GM08714 (cell line): ENCODE measurements around the gene DPP10.

ENCODE experiments used
- H3K4me3 ChIP-seq: fragments of 200-500 bp; sonication (Bioruptor generic); 2 replicates; pipeline ENCODE4 v1.5.1; 2014; ENCODE audit warnings: mild to moderate bottlenecking, low read length, inconsistent platforms
- ZNF274 ChIP-seq: IDR thresholded peaks from 2 replicates; pipeline ENCODE4 v1.6.1; 2012; ENCODE audit warnings: mild to moderate bottlenecking, low read depth, low read length

Gene DPP10

DNA sequence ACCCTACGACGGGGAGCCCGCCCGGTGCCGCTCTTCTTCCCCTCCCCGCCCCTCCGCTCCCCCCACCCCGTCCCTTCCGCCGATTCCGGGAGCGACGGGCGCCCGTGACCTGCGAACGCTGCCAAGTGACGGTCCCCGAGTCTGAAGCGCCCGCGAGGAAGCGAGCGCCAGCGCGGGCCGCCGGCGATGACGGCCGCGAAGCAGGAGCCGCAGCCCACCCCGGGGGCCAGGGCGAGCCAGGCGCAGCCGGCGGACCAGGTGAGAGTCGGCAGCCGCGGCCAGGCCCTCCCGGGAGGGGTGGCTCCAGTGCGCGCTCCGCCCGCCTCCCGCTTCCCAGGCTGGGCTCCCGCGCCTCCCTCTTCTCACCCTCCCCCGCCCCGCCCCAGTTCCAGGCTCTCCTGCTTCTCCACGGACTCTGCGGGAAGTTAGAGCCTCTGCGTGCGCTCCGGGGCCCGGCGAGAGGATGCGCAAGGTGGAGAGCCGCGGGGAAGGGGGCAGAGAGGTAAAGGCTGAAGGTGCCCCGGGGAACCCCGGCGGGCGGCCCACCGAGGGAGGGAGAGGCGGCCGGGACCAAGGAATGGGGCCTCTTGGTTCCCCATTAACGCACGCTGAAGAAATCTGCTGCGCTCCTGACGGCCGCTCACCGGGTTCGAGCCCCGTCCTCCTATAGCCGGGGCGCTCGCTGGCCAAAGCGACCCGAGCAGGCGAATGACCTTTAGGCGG, 719.5 kb downstream of the DPP10 start:
- no peak overlapping the region for H3K4me3 ChIP-seq
- TF ChIP-seq ZNF274, result no peak

DNA sequence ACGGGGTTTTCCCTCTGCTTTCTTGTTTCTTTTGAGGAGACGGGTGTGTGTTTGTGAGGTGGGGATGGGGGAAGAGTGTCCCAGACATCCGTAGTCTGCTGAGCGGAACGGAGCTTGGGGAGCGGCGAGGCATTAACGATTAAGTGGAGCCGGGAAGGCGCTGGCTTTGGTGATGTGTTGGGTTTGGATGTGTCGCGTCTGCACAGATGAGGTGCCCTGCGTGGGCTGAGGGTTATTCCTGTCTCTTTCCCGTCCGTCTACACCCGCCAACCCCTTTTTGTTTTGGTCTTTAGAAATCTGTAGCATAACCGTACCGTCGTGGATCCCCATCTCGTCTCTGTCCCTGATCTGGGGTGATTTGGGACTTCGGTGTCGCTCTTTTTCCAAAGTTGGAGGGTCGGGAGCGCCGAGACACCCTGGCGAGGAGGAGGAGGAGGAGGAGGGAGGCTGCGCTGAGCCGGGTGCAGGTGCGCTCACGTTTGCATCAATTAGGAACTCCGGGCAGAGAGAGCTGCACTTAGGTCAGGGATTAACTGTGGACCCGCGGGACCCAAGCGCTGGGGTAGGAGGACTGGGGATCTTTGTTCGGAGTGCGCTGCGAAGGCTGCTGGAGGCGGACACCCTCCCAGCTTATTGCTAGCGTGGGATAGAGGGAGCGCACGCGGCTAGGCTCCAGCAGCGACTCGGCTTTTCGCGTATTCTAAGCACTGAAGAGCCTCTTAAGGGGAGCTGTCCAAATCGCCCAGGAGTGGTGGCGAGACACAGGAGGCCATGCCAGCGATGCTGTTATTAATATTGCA, 720.3 kb downstream of the DPP10 start:
- no peak for TF ChIP-seq ZNF274
- H3K4me3 ChIP-seq, result no peak overlapping the region

DNA sequence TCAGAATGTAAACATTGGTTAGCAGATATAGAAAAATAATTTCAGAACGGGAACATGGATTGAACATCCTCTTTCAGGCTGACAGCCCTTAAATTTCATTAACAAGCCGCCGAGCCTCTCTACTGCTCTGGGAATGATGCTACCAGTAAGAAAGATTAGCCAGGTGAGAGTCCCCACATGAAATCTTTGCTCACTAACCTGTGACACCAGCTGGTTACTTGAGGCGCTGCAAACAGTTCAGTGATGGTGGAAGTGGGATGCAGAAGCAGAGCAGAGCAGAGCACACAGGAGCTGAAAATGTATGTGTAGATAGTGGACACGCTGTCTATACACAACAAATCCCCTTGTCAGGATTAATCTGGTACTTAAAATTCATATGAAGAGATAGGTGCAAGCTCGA, 721.1 kb downstream of the DPP10 start:
- TF ChIP-seq ZNF274, result no peak
- H3K4me3 ChIP-seq, result no peak overlapping the region

DNA sequence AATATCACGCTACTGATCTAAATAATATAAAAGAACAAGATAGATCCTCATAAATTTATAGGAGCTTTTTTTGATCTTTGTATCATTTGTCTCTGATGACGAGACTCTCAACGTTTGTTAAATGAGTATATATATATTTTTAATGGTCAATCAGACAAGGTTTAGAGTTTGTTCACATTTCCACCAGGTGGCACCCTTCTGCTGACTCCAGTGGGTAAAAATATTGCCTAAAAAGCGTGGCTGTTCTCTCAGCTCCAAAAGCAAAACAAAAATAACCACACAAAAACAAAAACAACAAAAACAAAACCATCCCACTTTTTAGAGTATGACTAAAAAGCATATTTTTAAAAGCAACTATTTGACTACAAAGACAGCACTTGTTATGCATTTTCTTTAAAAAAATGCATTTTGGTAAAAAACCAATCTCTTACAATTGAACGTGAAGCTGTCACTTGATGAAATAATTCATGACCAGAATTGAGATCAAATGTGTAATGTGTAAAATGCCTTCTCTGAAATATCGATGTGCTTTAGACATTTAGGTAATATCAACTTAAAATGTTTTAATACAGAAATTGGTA, 723.2 kb downstream of the DPP10 start:
- no peak overlapping the region for H3K4me3 ChIP-seq
- TF ChIP-seq ZNF274, result no peak

DNA sequence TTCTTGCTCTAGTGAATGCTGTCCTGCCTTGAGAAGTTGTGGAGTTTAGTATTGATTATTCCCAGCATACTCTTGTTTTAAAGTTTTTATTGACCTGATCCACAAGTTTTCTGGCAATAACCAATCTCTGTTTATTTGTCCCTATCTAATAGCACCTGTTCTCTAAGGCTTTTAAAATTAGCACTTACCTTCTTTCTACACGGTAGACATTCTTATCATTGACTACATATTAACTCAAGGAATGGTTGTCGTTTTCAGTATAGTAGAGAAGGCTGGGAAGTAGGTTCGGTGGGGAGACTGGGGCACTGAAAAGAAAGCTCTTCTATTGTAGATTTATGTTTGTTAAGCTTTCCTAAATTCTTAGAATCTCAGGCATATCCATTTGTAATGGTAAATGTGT, 726.0 kb downstream of the DPP10 start:
- no peak for TF ChIP-seq ZNF274
- no peak overlapping the region for H3K4me3 ChIP-seq

DNA sequence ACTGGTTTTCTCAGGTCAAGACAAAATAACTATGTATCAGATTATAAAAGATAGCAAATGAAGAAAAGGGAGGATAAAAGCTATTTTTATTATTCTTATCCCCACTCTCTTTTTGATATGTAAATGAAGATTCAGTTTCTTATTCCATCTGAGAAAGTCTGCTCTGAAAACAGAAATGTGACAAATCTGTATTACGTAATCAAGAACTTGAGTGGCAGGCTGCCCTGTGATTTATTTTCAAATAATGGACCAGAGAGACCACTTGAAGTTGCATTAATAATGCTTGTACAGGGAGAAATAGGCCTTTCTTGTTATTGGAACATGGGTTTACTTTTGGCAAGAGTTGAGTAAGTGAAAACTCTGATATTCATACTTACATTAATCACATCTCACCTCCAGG, 727.4 kb downstream of the DPP10 start:
- no peak for TF ChIP-seq ZNF274
- H3K4me3 ChIP-seq, result no peak overlapping the region

DNA sequence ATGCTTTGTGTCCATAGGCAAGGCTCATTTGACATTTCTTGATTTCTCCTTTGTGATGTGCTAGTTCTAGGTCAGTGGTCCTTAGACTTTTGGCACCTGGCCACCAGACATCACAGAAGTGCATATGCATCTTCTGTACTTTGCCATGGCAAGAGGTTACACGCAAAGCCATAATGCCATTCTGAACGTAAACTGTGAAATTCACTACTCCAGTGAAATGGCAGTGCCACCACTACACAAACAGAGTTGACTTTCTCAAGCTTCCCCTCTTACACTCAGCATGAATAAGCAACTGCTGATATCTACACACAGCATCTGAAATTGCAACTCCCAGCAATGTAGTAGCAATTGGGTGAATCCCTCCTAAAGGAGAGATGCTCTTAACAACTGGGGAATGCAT, 729.3 kb downstream of the DPP10 start:
- TF ChIP-seq ZNF274, result no peak
- H3K4me3 ChIP-seq, result no peak overlapping the region

DNA sequence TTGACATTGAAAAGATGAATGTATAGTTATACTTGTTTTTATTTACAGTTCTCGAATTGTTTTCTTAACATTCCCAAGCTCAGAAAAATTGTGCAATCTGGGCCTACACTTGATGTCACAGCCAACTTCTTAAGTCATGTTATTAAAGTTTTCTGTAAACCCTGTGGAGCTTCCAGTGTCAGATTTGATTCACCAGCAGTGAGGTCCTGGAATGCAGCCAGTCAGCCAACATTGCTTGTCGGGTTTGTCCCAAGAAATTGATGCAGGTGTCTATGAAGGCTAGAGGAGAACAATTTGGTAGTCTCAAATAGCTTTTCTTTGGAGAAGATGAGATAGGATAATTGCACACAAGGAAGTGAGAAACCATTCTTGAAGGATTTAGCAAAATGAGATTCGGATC, 732.2 kb downstream of the DPP10 start:
- TF ChIP-seq ZNF274, result no peak

DNA sequence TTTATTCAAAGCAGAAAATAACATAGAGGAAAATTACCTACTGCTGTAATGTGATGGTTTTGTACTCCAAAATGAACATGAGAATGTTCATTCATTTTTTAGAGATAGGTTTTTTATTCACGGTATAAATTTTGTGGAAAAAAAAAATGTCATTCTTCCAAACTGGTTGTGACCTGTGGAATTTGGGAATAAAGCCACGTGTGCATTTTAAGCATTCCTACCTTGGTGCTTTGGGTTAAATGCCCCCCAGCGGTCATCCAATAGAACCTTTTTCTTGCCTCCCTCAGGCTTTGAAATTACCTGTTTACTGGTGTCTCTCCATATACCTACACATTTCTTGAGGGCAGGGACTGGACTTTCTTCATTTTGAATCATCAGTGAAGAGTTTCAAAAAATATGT, 740.7 kb downstream of the DPP10 start:
- H3K4me3 ChIP-seq, result no peak overlapping the region
- no peak for TF ChIP-seq ZNF274

More for the DNA sequence above, 732.2 kb downstream of the DPP10 start:
- no peak overlapping the region for H3K4me3 ChIP-seq

DNA sequence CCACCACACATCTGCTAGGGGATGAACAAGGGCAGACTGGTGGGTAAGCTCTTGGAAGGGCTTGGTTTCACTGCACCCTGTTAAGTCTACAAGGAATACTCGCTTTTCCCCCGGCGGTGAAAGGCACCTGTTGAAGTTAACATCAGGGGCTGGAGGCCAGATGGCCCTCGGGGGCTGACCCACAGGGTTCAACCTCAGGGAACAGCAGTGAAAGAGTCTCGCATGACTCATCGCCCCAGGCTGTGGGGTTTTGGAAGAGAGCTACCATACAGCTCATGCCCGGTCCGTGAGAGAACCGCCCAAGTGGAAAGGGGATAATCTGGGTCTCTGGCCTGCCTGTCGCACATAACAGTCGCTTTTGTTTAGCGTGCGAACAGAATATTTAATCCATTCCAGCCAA, 748.0 kb downstream of the DPP10 start:
- no peak for TF ChIP-seq ZNF274
- no peak overlapping the region for H3K4me3 ChIP-seq

DNA sequence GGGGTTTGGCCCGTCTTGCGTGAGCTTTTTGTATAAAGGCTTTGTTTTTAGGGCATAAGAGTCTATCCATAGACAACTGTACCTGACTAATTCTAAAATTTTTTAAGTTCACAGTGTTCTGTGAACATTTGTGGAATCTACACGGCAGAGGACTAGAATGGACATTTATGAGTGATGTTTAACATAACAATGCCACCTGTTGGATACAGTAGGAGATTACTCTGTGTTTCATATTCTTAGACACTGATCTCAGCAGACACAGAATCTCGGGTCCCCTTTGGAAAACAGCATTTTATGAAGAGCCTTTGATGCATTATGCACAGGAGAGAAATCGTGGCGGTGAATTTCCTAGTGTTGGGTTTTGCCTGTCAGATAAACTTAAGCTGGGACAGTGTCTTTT, 752.2 kb downstream of the DPP10 start:
- TF ChIP-seq ZNF274, result no peak
- H3K4me3 ChIP-seq, result no peak overlapping the region

DNA sequence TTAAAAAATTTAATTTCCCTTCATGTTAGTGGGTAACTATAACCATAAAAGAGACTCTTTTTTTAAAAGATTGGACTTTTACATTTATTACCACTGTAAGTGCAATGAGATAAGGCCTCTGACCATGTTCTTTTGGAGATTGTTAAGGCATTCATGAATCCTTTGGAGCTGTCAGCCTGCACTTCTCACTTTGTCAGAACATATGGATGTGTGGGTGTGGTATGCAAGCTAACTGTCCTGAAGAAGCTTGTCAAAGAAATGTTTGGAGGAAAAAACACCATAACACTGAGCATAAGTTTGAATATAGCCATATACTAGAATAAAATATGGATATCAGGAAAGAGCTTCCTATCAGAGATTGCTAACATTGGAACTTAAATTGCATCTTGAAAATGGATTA, 754.1 kb downstream of the DPP10 start:
- TF ChIP-seq ZNF274, result no peak
- no peak overlapping the region for H3K4me3 ChIP-seq

DNA sequence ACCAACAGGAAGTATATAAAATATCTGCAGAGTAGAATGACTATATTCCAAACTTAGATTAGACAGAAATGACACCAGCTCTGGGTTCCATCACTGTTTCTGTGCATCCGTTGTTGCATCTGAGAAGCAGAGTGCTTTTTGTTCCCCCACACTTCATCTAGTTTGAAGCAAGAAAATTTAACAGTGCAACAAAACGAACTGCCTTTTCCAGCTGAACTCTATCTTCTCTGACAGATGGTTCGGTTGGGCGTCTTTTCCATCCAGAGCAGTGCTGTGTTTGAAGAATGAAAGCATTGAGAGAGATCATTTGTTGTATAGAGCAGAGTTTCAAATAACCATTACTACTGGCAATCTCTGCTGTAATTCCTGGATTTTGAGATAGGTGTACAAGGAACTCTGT, 757.5 kb downstream of the DPP10 start:
- no peak for TF ChIP-seq ZNF274
- H3K4me3 ChIP-seq, result no peak overlapping the region

DNA sequence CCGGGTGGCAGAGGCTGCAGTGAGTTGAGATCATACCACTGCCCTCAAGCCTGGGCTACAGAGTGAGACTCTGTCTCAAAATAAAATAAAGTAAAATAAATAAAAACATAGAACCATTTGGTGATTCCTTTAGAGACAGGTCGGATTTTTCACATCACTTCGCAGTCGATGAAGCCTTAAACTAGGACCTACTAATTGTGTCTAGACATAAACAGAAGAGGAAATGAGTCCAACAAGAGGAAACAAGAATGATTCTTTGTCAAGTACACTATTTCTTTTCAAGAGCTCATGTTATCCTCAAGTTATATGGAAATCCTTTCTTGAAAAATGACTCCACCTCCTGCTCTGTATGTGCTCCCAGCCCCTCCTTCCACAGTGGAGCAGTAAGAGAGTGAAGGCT, 758.9 kb downstream of the DPP10 start:
- no peak for TF ChIP-seq ZNF274

More for the DNA sequence above, 758.9 kb downstream of the DPP10 start:
- H3K4me3 ChIP-seq, result no peak overlapping the region
